Endothelial cell of umbilical vein (primary cell): Measurements from ENCODE around the gene ALG5. TPM values are rescaled to one million over a fixed set of nuclear protein-coding genes. Genes with fewer than 3 reads are reported as not detected.

Experiments used
- BruUV-seq: library from RNA; stranded (reverse); fragments of 400-500 nt; replicated peaks from 2 replicates; lab custom pipeline; 2021; lab: Mats Ljungman, UMichigan
- CTCF ChIA-PET: fragments of 300-600, 350-600 bp; sonication (Branson Sonifier 250); formaldehyde crosslinking; loops from one replicate; lab custom pipeline; 2021; ENCODE audit warnings: antibody characterized with exemption, inconsistent platforms; lab: Charles Lee
- POLR2A ChIA-PET: fragments of 300-600, 350-600 bp; sonication (Branson Sonifier 250); formaldehyde crosslinking; loops from one replicate; lab custom pipeline; 2021; ENCODE audit warnings: antibody characterized with exemption, inconsistent platforms; lab: Charles Lee
- DNase-seq: peaks from one replicate; pipeline ENCODE4 v3.0.0-alpha.2; 2011; ENCODE audit warnings: low read depth, low spot score
- FAIRE-seq: peaks from 2 replicates; lab custom pipeline; 2011; peaks lifted over from hg19 to GRCh38; lab: Jason Lieb, UNC
- H2AFZ ChIP-seq: 2 replicates; pipeline ENCODE4 v1.6.0; 2012; ENCODE audit warnings: low read depth, low read length, control low read depth, inconsistent platforms
- H3K27ac ChIP-seq: 2 replicates; pipeline ENCODE4 v1.5.1; 2011; ENCODE audit warnings: low read depth, mild to moderate bottlenecking, control low read depth, low read length, moderate library complexity; ENCODE audit not compliant: insufficient read depth
- H3K27me3 ChIP-seq, 2 experiments: 2 replicates each; pipeline versions ENCODE4 v1.6.0 to v1.6.1; 2011; ENCODE audit warnings: low read length in 2 of 2, mixed read lengths in 1 of 2; ENCODE audit not compliant: control insufficient read depth in 2 of 2, insufficient read depth in 2 of 2
- H3K36me3 ChIP-seq, 2 experiments: 2 replicates in 1 of 2; 3 replicates in 1 of 2; pipeline ENCODE4 v1.5.1; 2011; ENCODE audit warnings: low read length in 2 of 2, mild to moderate bottlenecking in 1 of 2, moderate library complexity in 1 of 2; ENCODE audit not compliant: control insufficient read depth in 2 of 2, insufficient read depth in 2 of 2; ENCODE audit errors: extremely low read depth in 1 of 2
- H3K4me1 ChIP-seq: 3 replicates; pipeline ENCODE4 v1.5.1; 2011; ENCODE audit warnings: mild to moderate bottlenecking, low read length; ENCODE audit not compliant: control insufficient read depth, insufficient read depth; ENCODE audit errors: extremely low read depth
- H3K4me2 ChIP-seq: 2 replicates; pipeline ENCODE4 v1.6.1; 2011; ENCODE audit warnings: low read length, control low read depth, mixed read lengths; ENCODE audit not compliant: insufficient read depth
- H3K4me3 ChIP-seq, 3 experiments: fragments of 200-600 bp in 1 of 3; sonication (generic), shearing (Covaris generic) in 1 of 3; replicated peaks in 1 of 3; 2 replicates each; pipeline ENCODE4 v1.5.1; 2011 to 2016; ENCODE audit warnings: control low read depth in 3 of 3, low read length in 3 of 3, mild to moderate bottlenecking in 2 of 3, inconsistent platforms in 1 of 3, low read depth in 1 of 3, moderate library complexity in 1 of 3; ENCODE audit not compliant: insufficient read depth in 1 of 3
- H3K79me2 ChIP-seq: 2 replicates; pipeline ENCODE4 v1.6.0; 2012; ENCODE audit warnings: low read length, inconsistent platforms; ENCODE audit not compliant: control insufficient read depth, insufficient read depth
- H3K9ac ChIP-seq: replicated peaks from 2 replicates; pipeline ENCODE3; 2011; ENCODE audit warnings: low read length, control low read depth; ENCODE audit not compliant: insufficient read depth; ENCODE audit errors: extremely low read depth
- H3K9me1 ChIP-seq: replicated peaks from 3 replicates; pipeline ENCODE4 v1.6.0; 2011; ENCODE audit warnings: mild to moderate bottlenecking, low read length; ENCODE audit not compliant: control insufficient read depth, insufficient read depth; ENCODE audit errors: extremely low read depth
- H3K9me3 ChIP-seq: replicated peaks from 2 replicates; pipeline ENCODE4 v1.5.1; 2012; ENCODE audit warnings: low read length, inconsistent platforms; ENCODE audit not compliant: control insufficient read depth, insufficient read depth
- H4K20me1 ChIP-seq: replicated peaks from 2 replicates; pipeline ENCODE3; 2011; ENCODE audit warnings: mild to moderate bottlenecking, low read length; ENCODE audit not compliant: control insufficient read depth, insufficient read depth; ENCODE audit errors: extremely low read depth
- CTCF ChIP-seq, 2 donors: IDR thresholded peaks; 1 replicate in 1 of 2; 2 replicates in 1 of 2; pipeline ENCODE4 v1.5.1; 2011; ENCODE audit warnings: low read length in 2 of 2, mild to moderate bottlenecking in 2 of 2, moderate library complexity in 2 of 2, control low read depth in 1 of 2, inconsistent platforms in 1 of 2, low read depth in 1 of 2; ENCODE audit not compliant: insufficient read depth in 1 of 2; ENCODE audit errors: extremely low read depth in 1 of 2
- EZH2 ChIP-seq: IDR thresholded peaks from 2 replicates; pipeline ENCODE4 v1.6.1; 2012; ENCODE audit warnings: borderline replicate concordance, low read depth, mild to moderate bottlenecking, moderate library complexity, low read length, inconsistent platforms; ENCODE audit not compliant: severe bottlenecking
- FOS ChIP-seq: IDR thresholded peaks from 2 replicates; pipeline ENCODE4 v1.6.1; 2011; ENCODE audit warnings: mild to moderate bottlenecking, low read length, moderate library complexity, borderline replicate concordance; ENCODE audit not compliant: insufficient read depth
- GATA2 ChIP-seq: IDR thresholded peaks from 2 replicates; pipeline ENCODE4 v1.7.0; 2011; ENCODE audit warnings: low read depth, mild to moderate bottlenecking, moderate library complexity, mixed read lengths, low read length; ENCODE audit not compliant: insufficient read length, insufficient read depth
- MAX ChIP-seq: IDR thresholded peaks from 2 replicates; pipeline ENCODE4 v1.6.1; 2011; ENCODE audit not compliant: insufficient read depth, insufficient read length
- POLR2A ChIP-seq: IDR thresholded peaks from 2 replicates; pipeline ENCODE4 v1.6.1; 2012; ENCODE audit warnings: low read depth, mild to moderate bottlenecking, control low read depth, low read length
- dilution Hi-C: fragments of 300-500 bp; cut with MboI; formaldehyde crosslinking; loops from one replicate; pipeline ENCODE4 v1.15.0; 2019; ENCODE audit warnings: low sequenced_read_pairs; ENCODE audit not compliant: extremely low pct_ligation_motif_present
- intact Hi-C: fragments of 100-400 bp; cut with micrococcal nuclease; formaldehyde crosslinking; loops from one replicate; pipeline ENCODE4 v1.10.0; 2022
- polyA plus RNA-seq, 4 experiments: library from polyadenylated mRNA; depleted of rRNA in 3 of 4; stranded (reverse) in 3 of 4; unstranded in 1 of 4; fragments of >200 nt; gene quantifications; 2 replicates each; pipeline versions ENCODE4 v1.2.1 to v1.2.3, GENCODE V29; 2011 to 2012; ENCODE audit warnings: missing spikeins in 1 of 4
- total RNA-seq: library from RNA; stranded (reverse); gene quantifications from 2 replicates; pipeline ENCODE4 v1.2.3, GENCODE V29; 2021

ALG5 gene
- total and polyA plus RNA-seq, 2 donors (not counting 3 experiments of a cell fraction or from before 2014, with no cell fraction given) = 24.4 to 29.3 TPM

- Histone ChIP-seq H2AFZ (no peak overlapping the region), H3K79me2 (no peaks in the 10 kb centered on the region), H3K9me1 (no peaks in the 10 kb centered on the region), H3K4me3 (no peak overlapping the region), H3K9me3 (no peaks in the 10 kb centered on the region), H3K9ac (peak overlapping the region; percentile 22), H3K27ac (peak overlapping the region; percentile 34), H3K27me3 (no peaks in the 10 kb centered on the region), H3K36me3 (peaks cover 9 to 25% of the 10 kb centered on the region in 2 experiments), H4K20me1 (no peaks in the 10 kb centered on the region), H3K4me2 (peak overlapping the region; percentile 57), H3K4me1 (peaks cover 31% of the 10 kb centered on the region)
- FAIRE-seq (no peak), DNase-seq (peak; percentile 19)
- no TSS peak for BruUV-seq
- TF ChIP-seq POLR2A (no peak), GATA2 (no peak), EZH2 (no peak), MAX (no peak), CTCF (IDR thresholded peaks at IDR 0.05; ENCODE audit: extremely low read depth in 1 of 2, insufficient read depth in 1 of 2, low read depth in 1 of 2, low read length in 2 of 2) (no peak), FOS (peak; percentile 59)
- intact Hi-C loops (loop anchor here (2.0 kb wide), 2 partner anchors 16 to 32 kb away; partner anchors contain the start of gene SUPT20H), dilution Hi-C loops (no loop called here)
- POLR2A ChIA-PET = interaction anchor here (0.6 kb wide), 1 partner anchor 1033 kb away, joined by 4 read pairs; no protein-coding TSS in a partner anchor
- CTCF ChIA-PET = interaction anchor here (1.0 to 3.1 kb wide), 4 partner anchors 9 to 26 kb away, joined by 3 to 10 read pairs (median 4); partner anchors contain the start of gene EXOSC8
These were observed 27.6 kb upstream of the ALG5 start for GRCh38 chr13:37026771-37027170.
